Left forelimb (tissue), 1 donor: ENCODE results near the gene MEGF6.
A peak's percentile ranks its signal among the peaks of the same experiment; 100 is the strongest.

Experiments
- DNase-seq: peaks from one replicate; pipeline ENCODE4 v3.0.0-alpha.2; 2018; ENCODE audit warnings: low spot score

MEGF6 gene

DNA sequence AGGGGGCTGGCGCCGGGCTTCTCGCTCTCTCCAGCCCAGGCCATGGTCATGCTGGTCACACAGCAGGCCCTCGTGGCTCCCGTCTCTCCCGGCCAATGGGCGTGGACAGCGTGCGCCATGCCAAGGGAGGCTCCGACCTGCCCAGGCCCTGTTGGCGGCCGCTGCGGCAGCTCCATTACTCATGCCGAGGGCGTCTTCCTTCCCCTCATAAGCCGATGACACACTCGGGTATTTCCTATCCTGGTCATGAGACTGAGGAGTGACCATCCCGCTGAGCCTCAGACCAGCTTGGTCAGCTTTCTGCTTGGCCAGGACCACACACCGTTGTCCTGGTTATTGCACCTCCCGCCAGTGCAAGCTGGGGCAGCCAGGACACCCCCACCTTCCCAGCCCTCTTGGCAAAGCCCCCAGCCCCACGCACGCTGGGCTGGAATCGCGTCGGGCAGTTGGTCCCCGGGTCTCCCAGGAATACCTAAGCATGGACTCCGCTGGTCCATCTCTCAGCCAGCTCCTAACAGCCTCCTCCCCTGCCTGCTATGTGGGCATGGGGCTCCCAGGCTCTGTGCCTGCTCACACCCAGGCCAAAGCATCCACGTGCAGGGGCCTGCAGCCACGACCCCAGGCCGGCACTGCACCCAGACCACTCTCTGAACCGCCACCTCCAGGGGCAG is 107.0 kb downstream of the MEGF6 start:
- no peak for DNase-seq

DNA sequence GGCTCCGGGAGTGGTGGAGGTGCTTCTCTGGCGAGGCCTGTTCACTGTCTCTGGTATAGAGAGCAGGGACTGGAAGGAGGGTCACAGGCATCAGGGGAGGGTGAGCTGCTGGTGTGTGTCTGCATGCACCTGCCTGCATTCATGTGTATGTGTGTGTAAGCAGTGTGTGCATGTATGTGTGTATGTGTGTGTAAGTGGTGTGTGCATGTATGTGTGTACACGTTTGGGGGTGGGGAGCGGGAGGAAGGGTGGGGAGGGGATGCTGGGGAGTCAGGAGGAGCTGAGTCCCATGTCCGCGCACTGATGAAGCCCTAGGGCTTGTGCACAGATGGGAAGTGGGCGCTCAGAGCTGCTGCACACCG is 107.8 kb downstream of the MEGF6 start:
- DNase-seq = no peak

DNA sequence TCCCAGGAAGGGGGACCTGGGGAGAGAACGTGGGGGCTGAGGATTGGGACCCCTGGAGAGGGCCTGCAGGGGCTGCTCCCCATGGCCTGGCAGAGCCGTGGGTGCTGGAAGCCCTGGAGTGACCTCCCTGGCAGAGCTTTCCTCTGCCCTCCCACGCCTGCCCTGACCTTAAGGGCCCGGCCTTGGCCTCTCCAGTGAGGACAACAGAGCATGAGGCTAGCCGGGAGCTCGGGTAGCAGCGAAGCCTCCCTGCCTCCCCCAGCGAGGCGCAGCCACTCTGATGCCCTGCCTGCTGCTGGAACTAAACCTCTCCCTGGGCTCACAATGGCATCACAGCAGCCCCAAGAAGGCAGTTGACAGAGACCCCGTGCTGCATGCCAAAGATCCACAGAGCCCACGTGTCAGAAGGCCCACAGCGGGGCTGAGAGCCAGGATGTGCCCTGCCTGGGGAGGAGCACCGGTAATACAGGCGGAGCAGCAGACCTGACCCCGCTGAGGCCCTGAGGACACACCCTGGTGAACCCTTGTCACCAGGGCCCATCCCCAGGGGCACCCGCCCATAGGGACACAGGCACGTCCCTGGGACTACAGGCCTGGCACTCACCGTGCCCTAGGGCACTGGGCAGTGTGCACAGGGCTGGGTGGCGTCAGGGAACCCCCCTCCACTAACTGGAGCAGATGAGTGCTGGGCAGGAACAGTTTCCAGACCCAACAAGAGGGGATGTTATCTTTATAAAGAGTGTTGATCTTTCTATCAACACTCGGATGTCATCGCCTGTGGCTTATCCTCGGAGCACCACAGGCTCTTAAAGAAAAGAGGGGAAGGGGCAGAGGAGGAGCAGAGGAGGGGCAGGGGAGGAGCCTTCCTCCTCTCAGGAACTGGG is 108.4 kb downstream of the MEGF6 start:
- no peak for DNase-seq

DNA sequence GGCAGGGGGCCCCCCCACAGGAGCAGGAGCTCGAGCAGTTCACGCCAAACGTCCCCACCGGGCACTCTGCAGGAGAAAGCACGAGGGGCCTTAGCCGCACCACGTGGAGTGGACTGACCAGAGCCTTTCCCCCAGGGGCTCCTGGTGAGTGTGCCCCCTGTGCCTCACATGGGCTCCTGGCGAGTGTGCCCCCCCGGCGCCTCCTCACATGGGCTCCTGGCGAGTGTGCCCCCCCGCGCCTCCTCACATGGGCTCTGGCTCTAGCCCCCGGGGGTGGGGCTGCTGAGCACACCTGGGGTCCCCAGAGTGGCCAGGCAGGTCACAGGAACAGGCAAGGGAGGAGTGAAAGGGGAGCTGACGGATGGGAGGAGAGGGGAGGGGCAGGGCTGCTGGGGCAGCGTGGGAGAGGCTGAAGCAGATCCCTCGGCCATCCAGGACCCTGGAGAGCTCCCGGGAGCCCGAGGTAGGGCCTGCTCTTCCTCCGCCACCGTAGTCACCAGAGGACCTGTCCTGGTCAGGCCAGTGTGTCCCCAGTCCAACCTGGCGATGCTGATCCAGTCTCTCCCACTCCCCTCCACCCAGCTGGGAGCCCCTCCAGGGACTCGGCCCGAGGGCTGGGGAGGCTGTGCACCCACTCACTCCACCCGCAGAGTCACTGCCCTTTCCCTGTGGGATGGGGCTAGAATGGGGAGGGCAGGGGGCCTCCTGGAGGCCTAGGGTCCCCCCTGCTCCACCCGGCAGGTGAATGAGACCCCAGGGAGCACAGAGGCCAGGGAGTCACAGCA is 109.3 kb downstream of the MEGF6 start:
- peak; percentile 91 for DNase-seq

DNA sequence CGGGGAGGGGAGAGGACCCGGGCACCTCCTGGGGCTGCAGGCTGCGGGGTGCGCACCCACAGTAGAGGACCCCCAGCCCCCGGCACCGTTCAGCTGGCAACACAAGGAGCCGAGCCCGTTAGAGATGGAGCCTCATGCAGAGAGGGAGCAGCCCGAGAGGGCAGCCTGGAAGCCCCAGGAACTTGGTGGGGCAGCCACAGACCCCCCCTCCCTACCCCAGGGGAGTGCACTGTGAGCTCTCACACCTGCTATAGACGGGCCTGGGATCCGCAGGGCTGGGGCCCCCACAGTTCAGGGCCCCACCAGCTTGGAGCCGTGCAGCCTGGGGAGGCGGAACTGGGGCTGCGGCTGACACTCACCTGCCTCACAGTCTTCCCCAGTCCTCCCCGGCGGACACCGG is 109.9 kb downstream of the MEGF6 start:
- DNase-seq = no peak

DNA sequence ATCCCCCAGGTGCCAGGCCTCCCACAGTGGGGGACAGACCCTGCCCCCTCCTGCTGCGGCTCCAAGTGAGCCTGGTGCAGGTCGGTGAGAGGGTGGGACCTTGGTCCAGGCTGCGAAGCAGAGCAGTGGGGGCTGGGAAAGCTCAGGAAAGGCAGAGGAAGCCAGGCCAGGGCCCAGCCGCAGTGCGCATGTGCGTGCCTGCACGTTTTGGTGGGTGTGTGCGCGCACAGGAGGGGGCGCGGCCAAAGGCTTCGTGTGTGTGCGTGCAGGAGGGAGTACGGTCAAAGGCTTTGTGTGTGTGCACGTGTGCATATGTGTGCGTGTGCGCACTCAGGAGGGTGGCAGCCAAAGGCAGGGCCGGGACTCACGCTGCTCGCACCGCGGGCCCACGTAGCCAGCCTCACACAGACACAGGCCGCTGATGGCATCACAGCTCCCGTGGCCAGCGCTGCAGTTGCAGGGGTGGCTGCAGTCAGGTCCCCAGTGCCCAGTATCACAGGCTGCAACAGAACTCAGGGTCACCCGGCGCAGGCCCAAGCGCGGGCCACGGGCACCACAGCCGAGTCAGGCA is 111.0 kb downstream of the MEGF6 start:
- DNase-seq = no peak

DNA sequence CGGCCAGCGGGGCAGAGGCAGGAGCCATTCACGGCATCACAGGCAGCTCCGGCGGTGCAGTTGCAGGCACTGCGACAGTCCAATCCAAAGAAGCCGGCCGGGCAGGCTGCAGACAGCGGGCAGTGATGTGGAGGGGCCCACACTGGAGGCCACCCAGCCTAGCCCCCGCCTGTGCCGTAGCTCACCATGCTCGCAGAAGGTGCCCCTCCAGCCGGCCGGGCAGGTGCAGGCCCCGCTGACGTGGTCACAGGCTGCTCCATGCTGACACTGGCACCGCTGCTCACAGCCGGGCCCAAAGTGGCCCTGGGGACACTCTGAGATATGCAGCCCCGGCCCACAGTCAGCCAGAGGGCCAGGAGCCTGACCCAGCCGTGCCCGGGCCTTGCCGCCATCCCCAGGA is 111.7 kb downstream of the MEGF6 start:
- no peak for DNase-seq

DNA sequence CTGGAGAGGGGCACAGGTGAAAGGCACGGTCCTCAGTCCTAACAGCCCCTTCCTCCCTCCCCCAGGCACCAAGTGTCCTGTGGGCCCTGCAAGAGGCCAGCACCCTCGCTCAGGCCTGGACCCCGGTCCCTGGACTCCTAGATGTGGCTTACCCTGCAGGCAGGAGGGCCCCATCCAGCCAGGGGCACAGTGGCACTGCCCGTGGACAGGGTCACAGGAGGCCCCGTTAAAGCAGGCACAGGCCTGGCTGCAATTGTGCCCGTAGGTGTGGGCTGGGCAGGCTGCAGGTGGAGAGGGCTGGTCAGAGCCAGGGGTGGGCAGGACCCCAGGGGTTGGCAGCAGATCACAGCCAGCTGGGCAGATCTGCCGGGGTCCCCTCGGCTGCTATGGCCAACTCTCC is 112.3 kb downstream of the MEGF6 start:
- no peak for DNase-seq

DNA sequence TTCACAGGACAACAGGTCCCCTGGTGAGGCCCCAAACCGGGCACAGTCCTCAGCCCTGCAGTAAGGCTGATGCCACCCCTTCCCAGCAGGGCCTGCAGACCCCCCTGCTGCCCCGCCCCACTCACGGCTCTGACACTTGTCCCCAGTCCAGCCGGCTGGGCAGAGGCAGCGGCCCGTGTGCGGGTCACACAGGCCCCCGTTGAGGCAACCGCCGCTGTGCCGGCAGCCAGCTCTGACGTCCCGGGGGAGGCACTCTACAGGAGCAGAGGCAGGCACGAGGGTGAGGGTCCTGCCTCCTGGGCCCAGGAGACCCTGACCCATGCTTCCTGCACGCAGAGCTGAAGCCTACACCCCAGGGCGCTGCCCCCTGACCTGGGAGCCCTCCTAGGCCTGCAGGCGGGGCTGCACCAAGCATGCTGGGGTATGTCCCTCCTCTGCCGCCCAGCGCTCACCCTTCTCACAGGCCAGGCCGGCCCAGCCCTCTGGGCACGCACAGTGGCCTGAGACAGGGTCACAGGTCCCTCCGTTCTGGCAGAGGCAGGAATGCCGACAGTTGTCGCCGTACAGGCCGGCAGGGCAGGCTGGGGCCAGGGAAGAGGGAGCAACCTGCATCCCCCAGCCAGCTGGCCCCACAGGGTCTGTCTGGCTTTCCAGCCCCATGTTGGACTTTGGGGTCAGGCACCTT is 112.9 kb downstream of the MEGF6 start:
- no peak for DNase-seq

DNA sequence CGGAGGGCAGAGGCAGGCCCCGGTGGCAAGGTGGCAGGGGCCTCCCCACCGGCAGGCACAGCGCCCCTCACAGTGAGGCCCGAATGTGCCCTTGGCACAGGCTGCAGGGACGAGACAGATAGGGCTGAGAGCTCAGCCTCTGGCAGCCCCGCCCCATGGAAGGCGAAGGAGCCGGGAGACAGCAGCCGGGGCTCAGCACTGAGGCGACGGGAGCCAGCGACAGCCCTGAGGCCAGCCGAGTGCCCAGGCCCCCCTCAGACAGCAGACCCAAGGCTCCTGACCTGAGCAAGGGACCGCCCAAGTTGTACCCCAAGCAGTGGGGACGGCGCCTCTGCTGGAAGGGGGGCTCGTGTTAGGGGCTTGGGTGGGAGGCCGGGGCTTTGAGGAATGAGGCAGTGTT is 113.8 kb downstream of the MEGF6 start:
- DNase-seq = no peak

DNA sequence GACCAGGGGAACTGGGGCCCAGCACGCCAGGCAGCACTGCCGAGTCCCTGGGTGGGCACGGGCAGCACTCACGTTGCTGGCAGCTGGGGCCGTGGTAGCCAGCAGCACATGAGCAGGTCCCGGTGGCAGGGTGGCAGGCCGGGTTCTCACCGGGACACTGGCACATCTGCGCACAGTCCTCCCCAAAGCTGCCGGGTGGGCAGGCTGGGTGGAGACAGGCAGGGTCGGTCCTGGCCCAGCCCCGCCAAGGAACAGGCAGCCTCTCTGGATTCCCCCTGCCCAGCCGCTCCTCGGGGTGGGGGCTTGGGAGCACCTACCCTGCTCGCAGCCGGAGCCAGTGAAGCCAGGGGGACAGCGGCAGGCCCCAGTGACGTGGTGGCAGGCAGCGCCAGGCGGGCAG is 114.4 kb downstream of the MEGF6 start:
- no peak for DNase-seq

DNA sequence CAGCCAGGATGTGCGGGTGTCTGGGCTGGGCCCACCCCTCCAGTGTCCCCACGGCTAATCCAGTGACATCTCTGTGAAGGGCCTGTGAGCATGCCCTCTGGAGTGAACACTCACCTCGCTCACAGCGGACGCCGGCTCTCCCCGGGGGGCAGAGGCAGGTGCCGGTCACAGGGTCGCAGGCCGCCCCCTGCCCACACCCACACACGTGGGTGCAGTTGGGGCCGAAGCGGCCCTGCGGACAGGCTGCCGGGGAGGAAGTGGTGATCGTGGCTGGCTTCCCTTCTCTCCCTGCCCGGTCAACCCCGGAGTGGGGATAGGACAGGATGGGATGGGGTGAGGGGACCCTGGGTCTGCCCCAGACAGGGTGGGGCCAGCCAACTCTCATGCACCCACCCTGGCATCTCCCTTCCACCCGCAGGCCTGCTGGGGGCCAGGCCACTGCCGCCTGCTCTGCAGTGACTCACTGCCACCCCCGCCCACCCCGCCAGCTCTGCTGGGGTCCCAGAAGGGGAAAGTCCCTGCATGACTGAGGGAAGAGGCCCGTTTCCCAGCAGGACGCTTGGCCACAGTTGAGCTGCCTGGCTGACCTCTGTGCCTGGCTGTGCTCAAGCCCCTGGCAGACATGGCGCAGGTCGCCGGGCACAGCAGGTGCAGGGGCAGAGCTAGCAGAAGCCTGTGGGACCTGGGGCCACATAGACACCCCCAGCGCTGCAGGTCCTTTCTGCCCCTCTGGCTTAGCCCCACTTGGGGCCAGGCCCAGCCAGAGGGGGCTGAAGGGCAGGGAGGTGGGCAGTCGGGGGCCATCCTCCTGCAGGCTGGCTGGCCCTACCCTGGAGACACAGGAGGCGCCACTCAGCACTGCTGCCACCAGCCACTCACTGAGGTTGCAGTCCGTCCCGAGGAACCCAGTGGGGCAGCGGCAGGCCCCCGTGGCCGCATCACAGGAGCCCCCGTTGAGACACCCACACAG is 115.2 kb downstream of the MEGF6 start:
- DNase-seq = no peak

DNA sequence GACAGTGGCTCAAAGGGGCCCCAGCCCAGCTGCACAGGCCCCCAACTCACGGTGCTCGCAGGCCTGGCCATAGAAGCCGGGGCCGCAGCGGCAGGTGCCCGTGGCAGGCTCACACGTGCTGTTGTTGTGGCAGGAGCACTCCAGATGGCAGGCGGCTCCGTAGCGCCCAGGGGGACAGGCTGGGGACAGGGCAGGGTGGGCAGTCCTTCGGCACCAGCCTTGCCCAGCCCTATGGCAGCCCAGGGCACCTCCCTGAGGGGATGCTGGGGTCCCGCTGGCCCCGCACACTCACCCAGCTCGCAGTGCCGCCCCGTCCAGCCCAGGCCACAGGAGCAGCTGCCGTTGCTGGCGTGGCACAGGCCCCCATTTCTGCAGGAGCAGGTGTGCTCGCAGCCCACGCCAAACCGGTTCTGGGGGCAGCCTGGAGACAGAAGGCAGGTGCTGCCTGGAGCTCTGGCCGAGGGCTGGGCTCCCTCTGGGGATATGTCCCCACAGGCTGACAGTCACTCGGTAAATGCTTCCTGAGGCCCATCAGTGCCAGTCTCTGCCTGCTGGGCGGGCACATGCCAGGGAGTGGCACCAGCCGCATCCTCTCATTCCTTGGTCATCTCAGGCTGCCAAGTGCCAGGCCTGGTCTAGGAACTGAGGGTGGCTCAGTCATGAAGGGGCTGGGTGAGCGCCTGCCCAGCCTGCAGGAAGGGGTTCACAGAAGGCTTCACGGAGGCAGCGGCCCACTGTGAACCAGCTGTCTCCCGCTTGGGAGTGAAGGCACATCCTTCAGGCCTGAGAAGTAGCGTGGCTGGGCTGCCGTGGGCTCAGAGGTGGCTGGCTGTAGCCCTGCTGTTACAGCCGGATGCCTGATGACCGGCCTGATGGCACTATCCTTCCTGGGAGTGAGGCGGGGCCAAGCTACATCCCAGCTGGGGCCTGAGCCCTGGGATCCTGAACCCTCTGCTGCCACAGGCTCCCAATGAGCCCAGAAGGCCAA is 116.7 kb downstream of the MEGF6 start:
- no peak for DNase-seq

DNA sequence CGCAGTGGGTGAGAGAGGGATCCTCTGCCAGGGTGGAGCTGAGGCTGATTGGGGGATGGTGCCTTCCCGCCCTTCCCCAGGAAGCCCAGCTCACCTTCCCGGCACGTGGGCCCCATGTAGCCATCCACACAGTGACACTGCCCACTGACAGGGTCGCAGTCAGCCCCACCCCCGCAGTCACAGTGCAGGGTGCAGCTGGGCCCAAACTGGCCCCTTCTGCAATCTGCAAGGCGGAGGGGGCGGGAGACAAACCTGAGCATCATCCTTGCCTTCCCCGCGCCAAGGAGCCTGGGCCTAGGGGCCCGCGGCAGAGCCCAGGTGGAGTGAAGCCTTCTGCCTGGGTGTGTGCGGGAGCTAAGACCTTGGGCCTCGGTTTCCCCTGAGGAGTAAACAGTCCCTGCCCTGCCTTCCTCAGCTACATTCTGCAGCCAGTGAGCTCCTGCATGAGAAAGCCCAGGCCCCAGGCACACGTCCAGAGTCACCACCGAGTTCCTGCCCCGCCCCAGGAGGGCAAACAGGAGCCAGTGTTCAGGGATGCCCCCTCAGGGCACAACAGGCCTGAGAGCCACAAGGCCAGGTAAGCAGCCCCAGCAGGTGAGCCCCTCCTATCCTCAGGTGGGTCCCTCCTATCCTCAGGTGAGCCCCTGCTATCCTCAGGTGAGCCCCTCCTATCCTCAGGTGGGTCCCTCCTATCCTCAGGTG is 118.6 kb downstream of the MEGF6 start:
- no peak for DNase-seq

DNA sequence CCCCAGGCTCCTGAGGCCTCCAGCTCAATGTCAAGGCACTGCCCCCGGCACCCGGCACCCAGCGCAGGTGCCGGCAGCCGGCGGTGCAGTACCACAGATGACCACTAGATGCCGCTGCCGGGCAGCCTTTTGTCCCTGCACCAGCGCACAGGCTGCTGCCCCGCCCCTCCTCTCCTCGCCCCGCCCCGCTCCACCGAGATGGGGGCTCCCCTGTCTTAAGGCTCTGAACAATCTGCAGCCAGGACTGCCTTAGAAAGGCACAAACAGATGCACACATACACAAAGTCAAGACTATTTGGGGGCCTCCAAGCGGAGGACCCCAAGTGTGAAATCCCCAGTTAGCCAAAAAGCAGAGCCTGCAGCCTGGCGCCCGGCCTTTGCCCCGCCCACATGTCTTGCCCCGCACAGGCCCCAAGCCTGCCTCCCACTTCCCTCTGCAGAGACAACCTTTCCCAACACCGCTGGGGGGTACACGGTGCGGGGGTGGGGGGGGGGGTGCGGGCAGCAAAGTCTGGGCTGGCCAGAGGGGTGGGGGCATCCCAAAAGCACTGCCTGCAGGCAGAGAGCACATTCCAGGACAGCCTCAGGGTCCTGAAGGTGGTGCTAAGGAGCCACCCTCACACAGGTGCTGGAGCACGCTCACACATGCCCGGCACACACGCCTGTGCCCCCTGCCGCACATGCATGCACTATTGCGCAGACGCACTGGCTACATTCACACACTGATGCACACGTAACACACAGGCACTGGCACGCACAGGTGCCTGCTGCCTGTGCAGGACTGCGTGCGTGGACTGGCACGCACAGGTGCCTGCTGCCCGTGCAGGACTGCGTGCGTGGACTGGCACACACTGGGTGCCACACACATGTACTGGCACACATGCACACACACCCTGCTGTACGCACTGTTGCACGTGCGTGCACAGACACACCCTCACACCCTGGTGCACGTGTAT is 119.7 kb downstream of the MEGF6 start:
- DNase-seq = peak; percentile 90

DNA sequence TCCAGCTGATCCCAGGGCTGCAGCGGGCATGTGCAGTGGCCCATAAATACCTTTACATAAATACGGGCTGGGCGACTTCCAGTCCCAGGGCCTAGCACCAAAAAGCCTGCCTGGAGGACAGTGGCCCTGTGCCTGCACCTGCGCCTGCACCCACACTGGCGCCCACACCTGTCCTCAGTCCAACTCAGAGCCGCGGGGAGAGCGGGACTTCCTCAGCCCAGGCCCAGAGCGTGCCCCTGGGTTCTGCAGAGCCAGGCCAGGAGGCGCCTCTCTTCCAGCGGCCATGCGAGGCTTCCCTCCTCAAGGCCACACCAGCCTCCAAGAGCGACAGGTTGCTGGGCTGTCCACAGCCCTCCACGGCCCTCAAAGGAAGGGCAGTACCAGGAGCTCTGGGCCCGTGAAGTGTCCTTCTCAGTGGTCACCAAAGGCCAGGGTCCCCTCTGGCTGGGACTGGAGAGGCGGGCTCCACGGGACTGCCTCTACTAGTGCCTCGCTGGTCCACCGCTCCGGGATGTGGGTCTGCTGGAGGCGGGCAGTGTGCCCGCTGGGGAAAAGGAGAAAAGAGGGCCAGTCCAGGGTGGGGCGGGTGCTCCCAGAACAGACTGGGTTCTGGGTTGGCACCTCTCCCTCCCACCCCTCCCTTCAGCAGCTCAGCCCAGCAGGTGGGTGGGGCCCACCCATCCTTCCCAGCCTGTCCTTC is 121.1 kb downstream of the MEGF6 start:
- DNase-seq = no peak

DNA sequence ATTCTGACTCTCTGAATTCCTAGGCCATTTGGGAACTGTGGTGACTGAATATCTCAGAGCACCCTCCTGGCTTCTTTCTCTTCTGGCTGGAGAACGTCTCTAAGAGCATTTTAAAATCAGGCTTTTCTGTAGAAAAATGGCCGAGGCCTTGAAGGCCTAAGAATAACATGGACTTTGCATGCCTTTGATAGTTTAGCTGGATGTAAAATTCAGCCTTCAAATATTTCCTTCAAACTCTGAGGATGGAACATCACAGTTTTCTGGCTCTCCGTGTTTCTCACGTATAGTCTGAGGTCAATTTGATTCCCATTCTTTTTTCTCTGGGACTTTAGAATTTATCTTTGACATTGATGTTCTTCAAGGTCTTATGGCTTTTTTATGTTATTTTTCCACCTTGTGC is 122.9 kb downstream of the MEGF6 start:
- DNase-seq = no peak
